Measurements from ENCODE around the gene NPY4R.
"Not testable (repeated sequence)": the region's sequence is repeated elsewhere in the genome, so short reads cannot be mapped to it uniquely, and the experiment has no call there.

NPY4R gene

DNA sequence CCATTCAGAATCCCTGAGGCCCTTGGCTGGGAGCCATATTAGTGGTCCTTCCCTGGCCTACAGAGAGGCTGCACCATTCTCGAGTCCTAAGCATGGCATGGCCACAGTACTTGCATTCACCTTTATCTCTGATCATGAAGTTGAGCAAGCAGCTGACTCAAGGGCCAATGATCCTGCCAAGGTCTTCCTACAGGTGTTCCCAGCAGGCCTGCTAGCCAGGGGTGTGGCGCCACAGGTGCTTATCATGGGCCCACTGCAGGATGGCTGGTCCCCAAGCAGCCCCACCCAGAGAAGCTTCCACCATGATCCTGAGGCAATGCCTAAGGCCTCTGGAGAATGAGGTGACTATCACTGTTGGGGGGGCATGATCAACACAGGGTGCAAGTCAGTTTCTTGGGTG lies 42.2 kb downstream of the NPY4R start:
- not testable (repeated sequence) for H3K4me1 Mint-ChIP-seq, H3K4me3 Mint-ChIP-seq

DNA sequence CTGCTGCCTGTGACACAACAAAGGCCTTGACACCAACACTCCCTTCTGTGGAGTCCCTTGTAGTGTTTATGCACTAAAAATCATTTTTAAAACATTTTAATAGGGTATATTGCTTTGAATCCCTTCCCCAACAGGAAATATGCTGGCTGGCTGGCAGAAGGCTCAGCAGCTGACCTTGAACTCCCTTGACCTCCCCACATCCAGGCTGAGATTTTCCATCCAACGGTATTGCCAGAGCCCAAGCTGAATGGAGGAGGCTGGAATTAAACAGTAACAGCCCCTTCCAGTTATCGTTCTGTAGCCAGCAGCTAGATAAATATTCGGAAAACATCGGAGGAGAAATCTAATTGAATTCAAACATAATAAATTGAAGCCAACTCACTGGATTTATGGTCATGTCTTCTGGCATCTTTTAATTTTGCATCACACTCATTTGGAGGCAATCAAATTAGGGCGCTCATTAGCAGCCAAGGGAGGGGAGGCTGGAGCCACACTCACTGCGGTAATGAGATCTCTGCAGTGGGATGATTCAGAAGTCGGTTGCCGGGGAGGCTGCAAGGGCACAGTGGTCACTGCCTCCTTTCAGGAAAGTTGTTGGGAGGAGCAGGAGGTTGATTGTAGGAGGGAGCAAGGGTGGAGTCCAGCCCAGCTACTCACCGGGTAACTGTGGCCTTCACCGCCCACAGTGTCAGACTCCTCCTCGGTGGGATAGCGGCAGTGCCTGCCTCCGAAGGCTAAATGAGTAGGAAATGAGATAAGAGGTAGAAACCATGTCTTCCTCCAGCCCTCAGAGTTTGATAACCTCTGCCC lies 46.0 kb downstream of the NPY4R start:
- not testable (repeated sequence) for H3K4me1 Mint-ChIP-seq, H3K4me3 Mint-ChIP-seq, H3K36me3 Mint-ChIP-seq, H3K27me3 Mint-ChIP-seq, ATAC-seq, H3K9me3 Mint-ChIP-seq, H3K27ac Mint-ChIP-seq

More for the DNA sequence above, 42.2 kb downstream of the NPY4R start:
- H3K36me3 Mint-ChIP-seq, H3K27ac Mint-ChIP-seq, ATAC-seq, H3K27me3 Mint-ChIP-seq, H3K9me3 Mint-ChIP-seq: not testable (repeated sequence)

DNA sequence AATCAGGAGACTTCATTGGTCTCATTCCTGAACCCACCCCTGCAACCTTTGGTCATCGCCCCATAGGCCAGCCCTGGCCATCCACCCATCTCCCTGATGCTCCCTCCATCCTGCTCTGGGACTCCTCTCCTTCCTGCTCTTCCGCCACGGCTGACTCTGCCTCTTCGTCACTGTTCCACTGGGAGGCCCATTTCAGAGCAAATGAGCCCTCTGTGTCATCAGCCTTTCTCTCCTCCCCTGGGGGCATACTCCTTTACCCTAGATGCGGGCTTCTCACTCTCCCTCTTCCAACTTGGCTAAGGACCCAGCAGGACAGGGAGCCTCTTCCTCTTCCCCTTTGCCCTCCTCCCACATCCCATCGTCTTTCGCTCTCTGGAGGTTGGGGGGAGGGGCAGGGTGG lies 47.5 kb downstream of the NPY4R start:
- H3K27ac Mint-ChIP-seq, H3K4me1 Mint-ChIP-seq, H3K9me3 Mint-ChIP-seq, H3K36me3 Mint-ChIP-seq, ATAC-seq, H3K4me3 Mint-ChIP-seq, H3K27me3 Mint-ChIP-seq: not testable (repeated sequence)

DNA sequence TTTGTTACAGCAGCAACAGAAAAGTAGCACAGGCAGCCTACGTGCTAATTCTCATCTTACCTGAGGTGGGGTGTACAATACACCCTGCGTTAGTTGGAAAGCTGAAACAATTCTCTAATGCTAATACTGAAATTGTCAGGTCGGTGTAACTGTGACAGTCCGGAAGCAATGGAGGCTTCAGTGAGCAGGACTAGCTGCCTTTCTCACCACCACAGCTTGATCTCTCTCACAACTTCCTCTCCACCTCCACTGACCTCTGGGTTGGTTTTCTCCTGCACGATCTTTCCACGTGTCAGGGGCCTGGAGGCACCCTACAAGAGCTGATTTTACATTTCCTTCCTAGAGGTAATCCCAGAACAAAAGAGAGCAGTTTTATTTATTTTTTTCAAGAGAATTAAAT lies 50.5 kb downstream of the NPY4R start:
- not testable (repeated sequence) for H3K4me3 Mint-ChIP-seq, H3K27me3 Mint-ChIP-seq, ATAC-seq, H3K36me3 Mint-ChIP-seq, H3K4me1 Mint-ChIP-seq, H3K27ac Mint-ChIP-seq, H3K9me3 Mint-ChIP-seq

DNA sequence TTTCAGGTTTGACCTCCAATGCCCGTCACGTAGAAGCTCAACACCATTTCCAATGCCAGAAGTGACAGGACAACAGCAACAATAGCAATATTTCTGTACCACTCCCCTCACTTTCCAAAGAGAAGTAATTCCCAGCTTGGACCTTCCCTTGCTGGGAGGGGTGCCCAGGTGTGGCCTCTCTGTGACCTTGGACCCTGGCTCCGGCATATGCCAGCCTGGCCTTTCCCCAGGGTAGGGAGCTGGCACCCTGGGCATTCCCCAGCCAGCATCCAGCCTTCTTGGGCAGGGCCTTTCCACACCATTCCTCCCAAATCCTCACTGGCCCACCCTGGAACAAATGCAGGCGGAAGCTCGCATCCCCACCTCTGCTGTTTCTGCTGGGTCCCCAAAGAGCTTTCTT lies 53.1 kb downstream of the NPY4R start:
- not testable (repeated sequence) for ATAC-seq, H3K27ac Mint-ChIP-seq, H3K27me3 Mint-ChIP-seq, H3K9me3 Mint-ChIP-seq, H3K36me3 Mint-ChIP-seq, H3K4me1 Mint-ChIP-seq, H3K4me3 Mint-ChIP-seq

DNA sequence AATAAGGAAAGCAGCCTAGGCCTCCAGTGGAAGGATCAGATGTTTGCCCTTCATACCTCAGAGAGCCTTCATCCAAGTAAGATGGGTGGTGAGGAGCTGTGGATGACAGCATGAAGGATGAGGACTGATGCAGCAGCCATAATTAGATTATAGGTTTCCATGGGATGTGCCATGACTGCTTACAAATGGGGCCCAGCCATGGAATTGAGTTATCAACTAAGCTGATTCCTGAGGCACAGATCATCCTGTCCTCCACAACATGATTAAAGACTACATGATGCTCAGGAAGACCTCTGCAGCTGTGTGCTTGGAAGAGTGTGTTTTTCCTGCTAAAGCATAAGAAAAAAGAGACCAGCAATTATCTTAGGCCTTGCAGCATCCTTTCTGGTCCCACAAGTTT lies 54.6 kb downstream of the NPY4R start:
- H3K4me1 Mint-ChIP-seq, H3K27me3 Mint-ChIP-seq, H3K27ac Mint-ChIP-seq, ATAC-seq, H3K36me3 Mint-ChIP-seq, H3K9me3 Mint-ChIP-seq, H3K4me3 Mint-ChIP-seq: not testable (repeated sequence)
